ENCODE results near the gene SH2B2. TPM values are rescaled to one million over a fixed set of nuclear protein-coding genes. Genes with fewer than 3 reads are reported as not detected.
"Not testable (repeated sequence)": the region's sequence is repeated elsewhere in the genome, so short reads cannot be mapped to it uniquely, and the experiment has no call there.

Gene SH2B2
- total RNA-seq, 4 donors from 2014 or later: 32.7 to 62.0 (median 43.5) TPM

- no peak for ATAC-seq
- Histone ChIP-seq H3K9me3 (no peaks in the 10 kb centered on the region), H3K4me1 (no peaks in the 10 kb centered on the region), H3K27ac (no peak overlapping the region), H3K36me3 (peaks cover 0 to 10% of the 10 kb centered on the region in 2 donors), H3K4me3 (no peak overlapping the region), H3K27me3 (no peaks in the 10 kb centered on the region)
- in situ Hi-C loops (cut with MboI; ENCODE audit: low sequenced_read_pairs in 4 of 4): no loop called here
- intact Hi-C loops (cut with DNase I; ENCODE audit: low total_unique reads): no loop called here
- DNase-seq: no peak
- TF ChIP-seq POLR2A (IDR thresholded peaks at IDR 0.05): no peak
- TF ChIP-seq CTCF (IDR thresholded peaks at IDR 0.05 in 4 of 5, conservative IDR thresholded peaks at IDR 0.05 in 1 of 5): no peak
These were observed 37.2 kb downstream of the SH2B2 start for GRCh38 chr7:102323914-102324195.

GRCh38 chr7:102325106-102325505 lies 38.4 kb downstream of the SH2B2 start:
- ATAC-seq; in situ Hi-C loops (cut with MboI; ENCODE audit: low sequenced_read_pairs in 4 of 4); H3K9me3 ChIP-seq; H3K27me3 ChIP-seq; intact Hi-C loops (cut with DNase I; ENCODE audit: low total_unique reads); H3K36me3 ChIP-seq; H3K4me3 ChIP-seq; DNase-seq; H3K4me1 ChIP-seq; H3K27ac ChIP-seq: not testable (repeated sequence)

- H3K36me3 ChIP-seq: no peaks in the 10 kb centered on the region
- no peak overlapping the region for H3K27ac ChIP-seq
- in situ Hi-C loops (cut with MboI; ENCODE audit: low sequenced_read_pairs in 4 of 4): no loop called here
- ATAC-seq: no peak
- intact Hi-C loops (cut with DNase I; ENCODE audit: low total_unique reads): no loop called here
- H3K4me3 ChIP-seq: no peak overlapping the region
- no peaks in the 10 kb centered on the region for H3K9me3 ChIP-seq
- no peaks in the 10 kb centered on the region for H3K4me1 ChIP-seq
- no peak for TF ChIP-seq CTCF (IDR thresholded peaks at IDR 0.05 in 4 of 5, conservative IDR thresholded peaks at IDR 0.05 in 1 of 5)
- TF ChIP-seq POLR2A (IDR thresholded peaks at IDR 0.05): no peak
- no peak for DNase-seq
- H3K27me3 ChIP-seq: no peaks in the 10 kb centered on the region
These were observed 39.7 kb downstream of the SH2B2 start for GRCh38 chr7:102326157-102326889.

- H3K36me3 ChIP-seq; H3K4me1 ChIP-seq; DNase-seq; ATAC-seq; in situ Hi-C loops (cut with MboI; ENCODE audit: low sequenced_read_pairs in 4 of 4); intact Hi-C loops (cut with DNase I; ENCODE audit: low total_unique reads); H3K4me3 ChIP-seq; H3K27ac ChIP-seq; H3K27me3 ChIP-seq; H3K9me3 ChIP-seq: not testable (repeated sequence)
These were observed 40.5 kb downstream of the SH2B2 start for GRCh38 chr7:102327183-102327582.

- H3K36me3 ChIP-seq; H3K27ac ChIP-seq; H3K27me3 ChIP-seq; in situ Hi-C loops (cut with MboI; ENCODE audit: low sequenced_read_pairs in 4 of 4); DNase-seq; ATAC-seq; H3K9me3 ChIP-seq; H3K4me1 ChIP-seq; H3K4me3 ChIP-seq; intact Hi-C loops (cut with DNase I; ENCODE audit: low total_unique reads): not testable (repeated sequence)
These were observed 42.2 kb downstream of the SH2B2 start for GRCh38 chr7:102328863-102329262.

- H3K4me1 ChIP-seq; H3K9me3 ChIP-seq; H3K4me3 ChIP-seq; H3K27me3 ChIP-seq; DNase-seq; H3K36me3 ChIP-seq; intact Hi-C loops (cut with DNase I; ENCODE audit: low total_unique reads); in situ Hi-C loops (cut with MboI; ENCODE audit: low sequenced_read_pairs in 4 of 4); ATAC-seq; H3K27ac ChIP-seq: not testable (repeated sequence)
These were observed 42.7 kb downstream of the SH2B2 start for GRCh38 chr7:102329366-102329765.

- ATAC-seq; H3K27me3 ChIP-seq; DNase-seq; H3K4me3 ChIP-seq; H3K36me3 ChIP-seq; intact Hi-C loops (cut with DNase I; ENCODE audit: low total_unique reads); H3K4me1 ChIP-seq; H3K9me3 ChIP-seq; in situ Hi-C loops (cut with MboI; ENCODE audit: low sequenced_read_pairs in 4 of 4); H3K27ac ChIP-seq: not testable (repeated sequence)
These were observed 44.2 kb downstream of the SH2B2 start for GRCh38 chr7:102330666-102331460.

- in situ Hi-C loops (cut with MboI; ENCODE audit: low sequenced_read_pairs in 4 of 4); ATAC-seq; H3K9me3 ChIP-seq; H3K4me1 ChIP-seq; H3K27me3 ChIP-seq; H3K36me3 ChIP-seq; DNase-seq; H3K4me3 ChIP-seq; intact Hi-C loops (cut with DNase I; ENCODE audit: low total_unique reads); H3K27ac ChIP-seq: not testable (repeated sequence)
These were observed 48.9 kb downstream of the SH2B2 start for GRCh38 chr7:102335574-102335973.

- H3K4me1 ChIP-seq; H3K4me3 ChIP-seq; H3K27me3 ChIP-seq; intact Hi-C loops (cut with DNase I; ENCODE audit: low total_unique reads); in situ Hi-C loops (cut with MboI; ENCODE audit: low sequenced_read_pairs in 4 of 4); DNase-seq; H3K9me3 ChIP-seq; ATAC-seq; H3K36me3 ChIP-seq; H3K27ac ChIP-seq: not testable (repeated sequence)
These were observed 50.3 kb downstream of the SH2B2 start for GRCh38 chr7:102337002-102337401.

GRCh38 chr7:102337420-102337819 lies 50.8 kb downstream of the SH2B2 start:
- H3K36me3 ChIP-seq; intact Hi-C loops (cut with DNase I; ENCODE audit: low total_unique reads); ATAC-seq; H3K9me3 ChIP-seq; H3K4me3 ChIP-seq; DNase-seq; H3K27me3 ChIP-seq; in situ Hi-C loops (cut with MboI; ENCODE audit: low sequenced_read_pairs in 4 of 4); H3K27ac ChIP-seq; H3K4me1 ChIP-seq: not testable (repeated sequence)

Measured in gastrocnemius medialis (tissue), 4 donors.